ENCODE data around the gene LGI1. TPM values are rescaled to one million over a fixed set of nuclear protein-coding genes. Genes with fewer than 3 reads are reported as not detected.

Gene LGI1
- total and polyA plus RNA-seq, 9 of the 15 experiments (the other 6 are each of a cell fraction or from before 2014, with no cell fraction given): not detected

- Histone ChIP-seq H3K4me2 (ENCODE audit: insufficient read depth, low read length) (no peak overlapping the region), H2AFZ (ENCODE audit: low read depth, low read length) (no peak overlapping the region), H3K9ac (ENCODE audit: insufficient read depth in 1 of 2, low read depth in 2 of 2, low read length in 2 of 2) (no peak overlapping the region), H3K4me3 (no peak overlapping the region), H3K9me1 (ENCODE audit: control insufficient read depth, insufficient read depth, low read length) (no peaks in the 10 kb centered on the region), H3K4me1 (replicated peaks in 1 of 2; ENCODE audit: control insufficient read depth in 2 of 2, insufficient read depth in 2 of 2, low read length in 2 of 2) (no peaks in the 10 kb centered on the region), H3K9me3 (replicated peaks; ENCODE audit: control insufficient read depth, insufficient read depth, low read depth, low read length) (no peaks in the 10 kb centered on the region), H3K36me3 (ENCODE audit: control insufficient read depth, insufficient read depth, low read length) (no peaks in the 10 kb centered on the region), H3K79me2 (ENCODE audit: control insufficient read depth, insufficient read depth, low read length) (no peaks in the 10 kb centered on the region), H4K20me1 (replicated peaks; ENCODE audit: control insufficient read depth, insufficient read depth, low read length) (no peaks in the 10 kb centered on the region), H3K27ac (ENCODE audit: extremely low read depth, low read depth, low read length) (no peak overlapping the region), H3K27me3 (ENCODE audit: control insufficient read depth in 2 of 2, insufficient read depth in 2 of 2, low read length in 2 of 2) (peaks cover 11 to 33% of the 10 kb centered on the region in 2 experiments; a peak in 4 of 5 replicates)
- 3% methylated on average over 5 of the region's 5 CpGs for WGBS (ENCODE audit: insufficient coverage, low coverage, missing lambda C conversion rate)
- no TSS peak for BruUV-seq (replicated peaks)
- ChIA-PET POLR2A (no interaction called here), CTCF (ENCODE audit: low intra/inter-chr PET ratio) (no interaction called here)
- in situ Hi-C loops (cut with MboI) (no loop called here), intact Hi-C loops (cut with micrococcal nuclease) (no loop called here)
- no peak for DNase-seq (ENCODE audit: extremely low read depth in 1 of 4, low spot score in 3 of 4)
- no peak for FAIRE-seq
- no peak for TF ChIP-seq RFX7 (CRISPR knock-in tag; IDR thresholded peaks at IDR 0.05)
- TF ChIP-seq MYNN (IDR thresholded peaks at IDR 0.05): no peak
- TF ChIP-seq MYNN (CRISPR knock-in tag; IDR thresholded peaks at IDR 0.05): no peak
- no peak for TF ChIP-seq NFYB (IDR thresholded peaks at IDR 0.05; ENCODE audit: extremely low read depth, insufficient read length)
- TF ChIP-seq, protein P1, sequence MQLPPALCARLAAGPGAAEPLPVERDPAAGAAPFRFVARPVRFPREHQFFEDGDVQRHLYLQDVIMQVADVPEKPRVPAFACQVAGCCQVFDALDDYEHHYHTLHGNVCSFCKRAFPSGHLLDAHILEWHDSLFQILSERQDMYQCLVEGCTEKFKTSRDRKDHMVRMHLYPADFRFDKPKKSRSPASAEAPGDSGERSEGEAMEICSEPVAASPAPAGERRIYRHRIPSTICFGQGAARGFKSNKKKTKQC (CRISPR knock-in tag; IDR thresholded peaks at IDR 0.05): no peak
- no peak for TF ChIP-seq ZNF707 (CRISPR knock-in tag; conservative IDR thresholded peaks at IDR 0.05)
- no peak for TF ChIP-seq ETV5 (CRISPR knock-in tag; IDR thresholded peaks at IDR 0.05; ENCODE audit: low read depth)
- no peak for TF ChIP-seq CBX2 (IDR thresholded peaks at IDR 0.05; ENCODE audit: insufficient read depth, low read length, poor library complexity, severe bottlenecking)
- no peak for ATAC-seq
Observed at GRCh38 chr10:93758508-93758885, 761 bp downstream of the LGI1 start.

All from K562 (cell line).